NCI-H446 treated with DMSO at 0.1 percent for 48 hours (cell line): ENCODE results near the gene TSPAN9.

Source experiments
- DNase-seq: peaks from one replicate; lab custom pipeline; 2025; lab: John Stamatoyannopoulos, UW

Gene TSPAN9

DNA sequence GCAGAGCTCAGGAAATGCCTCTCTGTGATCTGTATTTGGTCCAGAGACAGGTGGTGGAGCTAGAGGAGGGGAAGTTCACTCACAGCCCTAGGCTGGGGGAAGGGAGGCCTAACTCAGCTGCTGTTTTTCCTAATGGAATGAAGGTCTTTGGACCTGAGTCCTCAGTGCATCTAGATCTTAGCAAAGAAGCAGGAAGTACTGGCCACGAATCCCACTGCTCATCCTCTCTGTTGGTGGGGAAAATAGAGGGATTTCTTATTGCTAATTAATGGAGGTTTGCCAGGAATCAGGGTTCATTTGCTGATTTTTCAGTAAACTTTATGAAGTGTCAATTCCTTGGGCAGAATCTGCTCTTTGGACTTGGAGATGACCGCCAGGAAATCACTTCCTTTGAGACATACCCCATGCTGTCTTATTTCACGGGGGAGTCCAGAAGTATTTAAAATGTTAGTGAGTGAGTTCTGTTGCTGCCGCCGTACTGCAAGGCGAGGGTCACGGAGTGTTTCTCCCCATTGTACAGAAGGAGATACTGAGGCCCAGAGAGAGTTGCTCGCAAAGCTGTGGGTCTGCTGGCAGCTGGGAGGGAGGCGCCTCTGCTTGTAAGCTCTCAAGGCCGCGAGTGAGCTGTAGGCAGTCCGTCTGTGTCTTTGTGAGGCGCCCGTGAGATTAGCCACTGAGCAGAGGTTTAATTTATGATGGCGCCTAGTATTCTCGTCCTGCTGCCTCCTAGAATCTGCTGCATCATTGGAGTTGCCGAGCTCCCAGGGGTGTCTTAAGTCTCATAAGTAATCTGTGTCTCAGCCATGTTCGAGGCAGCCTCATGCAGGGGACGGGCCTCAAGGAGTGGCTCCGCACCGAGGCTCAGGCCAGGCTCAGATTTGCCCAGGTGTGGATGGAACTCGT lies 88.2 kb downstream of the TSPAN9 start:
- no peak for DNase-seq

DNA sequence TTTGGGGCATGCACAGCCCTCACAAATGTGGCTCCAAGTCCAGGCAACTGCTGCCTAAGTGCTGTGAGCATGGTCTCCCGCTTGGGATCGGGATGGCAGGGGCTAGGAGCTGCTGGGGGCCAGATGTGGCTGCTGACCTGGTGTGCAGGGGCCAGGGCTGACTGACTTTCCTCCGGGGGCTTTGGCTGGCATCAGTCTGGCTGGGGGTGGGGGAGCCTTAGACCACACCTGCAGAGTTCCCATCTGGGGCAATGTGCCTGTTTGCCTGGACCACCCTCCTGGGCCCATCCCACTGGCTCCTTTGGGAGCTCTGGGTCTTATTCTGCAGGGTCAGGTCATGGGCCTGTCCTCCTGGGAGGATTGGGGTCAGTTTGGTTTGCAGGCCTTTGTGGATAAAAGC lies 90.5 kb downstream of the TSPAN9 start:
- DNase-seq: no peak

DNA sequence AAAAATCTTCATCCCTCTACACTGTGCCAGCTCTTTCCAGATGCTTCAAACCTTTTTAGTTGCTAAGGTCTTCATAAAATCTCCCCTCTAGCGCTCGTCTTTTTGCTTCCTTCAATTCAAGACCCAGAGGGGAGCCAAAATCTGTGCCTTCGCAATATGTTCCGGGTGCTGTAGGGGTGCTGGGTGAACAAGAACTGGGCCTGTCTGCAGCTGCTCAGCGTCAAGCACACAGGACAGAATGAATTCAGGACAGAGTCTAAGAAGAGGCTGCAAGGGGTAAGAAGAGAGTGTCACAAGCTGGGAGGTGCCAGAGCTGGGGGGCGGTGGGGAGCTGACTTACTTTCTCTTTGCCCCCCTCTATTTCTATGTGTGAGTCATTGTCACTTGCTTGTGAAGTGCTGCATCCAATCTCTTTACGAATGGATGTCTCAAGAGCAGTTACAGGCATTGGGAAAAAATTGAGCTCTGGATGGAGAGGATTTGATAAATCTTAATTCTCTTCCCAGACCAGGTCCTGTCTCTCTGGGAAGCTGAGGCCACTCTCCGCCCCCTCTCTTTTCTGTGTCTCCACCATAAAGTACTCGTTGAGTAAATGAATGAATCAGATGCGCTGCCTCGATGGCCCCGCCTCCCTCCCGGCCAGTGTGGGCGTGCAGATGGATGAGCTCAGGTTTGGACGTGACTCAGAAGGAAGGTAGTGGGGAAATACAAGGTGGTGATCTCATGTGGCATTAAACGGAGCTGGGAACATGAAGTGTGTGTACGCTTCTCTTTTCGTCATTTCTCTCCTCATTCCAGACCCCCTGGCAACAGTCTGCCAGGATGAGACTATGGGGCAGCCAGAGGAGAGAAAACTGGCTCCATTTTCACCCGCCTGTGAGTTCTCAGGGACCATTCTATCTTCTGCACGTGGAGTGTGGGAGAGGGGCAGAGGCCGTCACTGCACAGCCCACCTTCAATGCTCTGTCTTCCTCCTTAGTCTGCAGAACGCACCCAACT lies 91.3 kb downstream of the TSPAN9 start:
- DNase-seq: no peak

DNA sequence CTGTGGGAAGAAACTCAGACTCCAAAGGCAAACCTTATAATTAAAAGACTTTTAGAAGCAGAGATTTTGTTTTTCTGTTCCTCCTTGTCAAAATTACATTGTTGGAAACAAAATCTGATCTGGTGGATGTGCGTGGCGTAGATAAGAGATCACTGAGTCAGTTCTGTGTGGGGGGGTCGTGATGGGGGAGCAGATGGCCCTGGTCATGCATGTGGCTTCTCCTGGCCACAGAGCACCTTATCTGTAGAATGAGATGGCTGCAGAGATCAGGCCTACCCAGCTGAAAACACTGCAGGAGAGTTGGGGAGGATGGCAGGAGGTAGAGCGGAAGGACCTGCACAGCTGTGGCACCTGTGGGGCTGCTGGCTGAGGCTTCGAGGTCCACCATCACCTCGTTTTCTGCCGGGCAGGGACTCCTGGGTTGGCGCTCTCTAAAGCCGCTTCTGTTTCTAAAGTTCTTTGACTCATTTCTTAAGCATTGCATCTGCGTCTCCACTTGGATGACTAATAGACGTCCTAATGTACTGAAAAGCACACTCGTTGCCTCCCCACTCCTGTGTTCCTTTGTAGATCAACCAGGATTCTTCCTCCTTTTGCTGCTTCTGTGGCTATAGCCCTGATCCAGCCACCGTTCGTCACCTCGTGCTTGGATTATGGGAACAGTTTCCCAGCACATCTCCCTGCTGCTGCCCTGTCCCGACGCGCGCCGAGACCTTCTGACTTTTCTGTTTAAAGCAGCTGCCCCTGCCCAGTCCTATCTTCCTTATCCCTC lies 93.4 kb downstream of the TSPAN9 start:
- DNase-seq: no peak

DNA sequence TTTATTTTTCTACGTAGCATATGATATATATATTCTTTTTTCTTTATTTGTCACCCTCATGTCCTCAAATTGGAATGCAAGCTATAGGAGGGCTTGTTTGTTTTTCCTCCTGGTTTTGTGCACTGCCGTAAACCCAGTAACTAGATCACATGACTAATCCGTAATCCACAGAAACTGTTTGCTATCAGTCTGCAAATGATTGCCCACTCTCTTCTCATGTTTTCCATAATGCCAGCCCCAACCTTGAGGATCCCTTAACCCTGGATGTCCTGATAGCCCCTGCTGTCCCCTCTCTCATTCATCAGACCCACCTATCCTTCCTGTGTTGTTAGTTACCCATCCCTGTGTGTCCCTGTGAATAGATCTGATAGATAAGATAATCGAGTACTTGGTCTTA lies 94.0 kb downstream of the TSPAN9 start:
- no peak for DNase-seq

DNA sequence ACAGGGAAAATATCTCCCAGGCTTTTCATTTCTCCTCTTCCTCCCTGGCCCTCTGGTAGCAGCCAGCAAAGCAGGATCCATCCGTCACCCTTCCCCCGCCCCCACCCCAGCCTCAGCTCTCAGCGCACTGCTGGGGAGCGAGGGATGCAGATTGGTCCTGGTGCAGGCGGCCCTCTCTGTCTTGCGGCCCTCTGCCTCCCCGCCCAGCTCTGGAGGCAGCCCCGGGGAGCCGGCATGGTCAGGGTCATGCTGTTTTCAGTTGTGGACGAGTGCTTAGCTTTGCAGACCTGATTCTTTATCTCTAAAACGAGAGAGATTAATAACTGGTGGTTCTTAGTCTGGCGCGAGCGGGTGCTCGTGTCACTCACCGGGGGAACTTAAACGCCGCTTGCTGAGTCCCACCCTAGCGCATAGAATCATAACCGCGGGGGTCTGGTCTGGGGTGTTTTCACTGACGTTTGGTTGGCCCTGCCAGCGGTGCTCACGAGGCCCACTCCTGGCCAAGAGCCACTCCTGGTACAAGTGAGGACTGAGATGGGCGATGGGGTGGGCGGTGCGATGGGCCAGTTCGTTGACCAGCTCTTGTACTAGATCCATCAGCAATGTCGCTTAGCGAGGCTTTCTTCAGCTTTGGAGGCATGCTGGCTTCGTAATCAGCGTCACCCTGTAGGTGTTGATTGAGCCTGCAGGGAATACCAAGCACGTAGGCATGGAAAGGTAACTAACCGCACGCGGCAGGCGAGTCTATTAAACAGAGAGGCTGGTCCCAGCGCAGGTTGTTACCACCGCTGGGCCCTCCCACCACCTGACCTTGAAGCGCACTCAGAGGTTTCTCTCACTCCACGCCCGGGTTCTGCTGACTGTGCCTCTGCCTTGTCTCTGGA lies 95.2 kb downstream of the TSPAN9 start:
- no peak for DNase-seq

DNA sequence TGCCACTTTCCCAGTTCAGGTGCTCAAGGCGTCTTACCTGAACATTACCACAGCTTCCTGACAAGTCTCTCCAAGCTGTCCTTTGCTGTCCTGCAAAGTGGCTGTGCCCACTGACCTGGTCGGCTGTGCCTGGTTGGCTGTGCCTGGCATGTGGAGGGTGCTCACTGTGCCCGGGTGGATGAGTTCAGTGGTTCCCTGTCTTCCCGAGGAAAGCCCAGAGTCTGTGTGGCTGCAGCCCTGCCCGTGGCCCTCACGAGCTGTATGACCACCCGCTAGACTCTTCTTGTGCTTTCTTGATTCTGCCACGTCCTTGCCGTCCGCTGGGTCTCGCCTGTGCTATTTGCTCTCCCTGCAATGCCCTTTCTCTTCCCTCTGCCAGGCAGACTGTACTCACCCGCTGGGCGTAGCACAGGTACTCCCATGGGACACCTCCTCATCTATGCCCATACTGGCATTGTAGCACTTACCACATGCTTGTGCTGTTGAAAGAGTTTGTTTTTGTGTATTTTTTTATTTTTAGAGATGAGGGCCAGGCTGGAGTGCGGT lies 95.9 kb downstream of the TSPAN9 start:
- DNase-seq: no peak

DNA sequence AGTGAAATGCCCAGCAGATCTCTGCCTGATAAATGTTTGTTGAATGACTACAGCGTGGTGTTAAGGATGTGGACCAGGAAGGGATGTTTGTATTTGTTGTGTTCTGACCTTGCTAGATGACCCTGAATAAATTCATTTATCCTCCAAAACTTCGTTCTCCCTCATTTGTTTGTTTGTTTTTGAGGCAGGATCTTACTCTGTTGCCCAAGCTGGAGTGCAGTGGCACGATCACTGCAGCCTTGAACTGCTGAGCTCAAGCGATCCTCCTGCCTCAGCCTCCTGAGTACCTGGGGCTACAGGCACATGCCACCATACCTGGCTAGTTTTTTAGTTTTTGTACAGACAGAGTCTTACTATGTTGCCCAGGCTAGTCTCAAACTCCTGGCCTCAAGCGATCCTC lies 96.7 kb downstream of the TSPAN9 start:
- DNase-seq: no peak

DNA sequence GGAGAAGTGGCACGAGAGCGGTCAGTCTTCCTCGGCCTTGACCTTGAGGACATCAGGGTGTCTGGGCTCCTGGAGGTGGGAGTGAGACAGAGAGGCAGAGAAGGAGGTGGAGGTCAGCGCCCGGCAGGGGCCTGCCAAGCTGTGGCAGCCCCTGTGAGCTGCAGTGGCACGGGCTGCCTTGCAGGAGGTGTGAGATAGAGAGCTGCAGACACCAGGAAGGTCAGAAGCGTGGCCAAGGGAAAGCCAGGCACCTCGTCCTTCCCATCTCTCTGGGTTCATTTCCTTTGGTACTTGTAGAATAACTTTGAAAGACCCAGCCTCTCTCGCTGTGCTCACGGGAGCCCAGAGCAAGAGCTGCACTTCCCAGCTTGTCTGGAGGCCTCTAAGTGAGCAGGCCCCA lies 98.1 kb downstream of the TSPAN9 start:
- no peak for DNase-seq

DNA sequence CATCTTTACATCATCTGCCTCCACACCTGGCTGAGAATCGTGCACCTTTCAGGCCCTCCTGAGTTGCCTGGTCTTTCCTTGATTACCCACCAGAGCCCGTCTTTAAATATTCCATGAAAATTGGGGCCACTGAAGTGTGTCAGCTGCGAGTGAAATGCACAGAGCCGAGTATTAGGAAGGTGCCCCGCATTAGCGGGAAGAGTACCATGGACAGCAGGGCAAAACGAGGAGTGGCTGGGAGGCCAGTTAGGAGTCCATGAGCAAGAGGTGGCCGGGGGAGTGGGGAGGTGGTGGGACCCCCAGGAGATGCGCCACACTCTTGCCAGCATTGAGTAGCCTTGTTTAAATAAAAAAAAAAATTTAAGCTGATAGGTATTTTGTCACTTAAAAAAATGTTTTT lies 99.6 kb downstream of the TSPAN9 start:
- DNase-seq: no peak

DNA sequence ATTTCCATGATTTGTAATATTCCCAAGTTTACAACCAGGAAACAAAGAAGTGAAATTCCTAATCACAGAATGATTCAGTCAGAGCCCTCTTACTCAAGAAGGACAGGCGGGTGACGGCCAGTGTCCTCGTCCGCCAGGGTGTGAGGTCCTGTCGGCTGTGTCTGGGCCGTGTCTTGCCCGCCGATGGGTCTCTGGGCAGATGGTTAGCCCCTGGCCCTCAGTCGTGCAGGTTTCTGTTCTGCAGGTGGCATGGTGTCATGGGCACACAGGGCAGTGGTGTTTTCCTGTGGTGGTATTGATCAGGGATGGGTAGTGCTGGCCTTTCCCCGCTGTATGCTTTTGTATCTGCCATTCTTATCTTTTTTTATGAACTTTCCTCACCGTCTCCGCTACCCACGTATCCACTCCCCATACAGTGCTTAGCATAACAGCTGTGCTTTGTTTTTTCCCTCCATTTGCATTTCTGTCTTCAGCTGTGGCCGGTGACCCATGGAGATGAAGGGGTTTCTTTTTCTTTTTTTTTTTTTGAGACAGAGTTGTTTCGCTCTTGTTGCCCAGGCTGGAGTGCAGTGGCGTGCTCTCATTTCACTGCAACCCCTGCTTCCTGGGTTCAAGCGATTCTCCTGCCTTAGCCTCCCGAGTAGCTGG lies 100.7 kb downstream of the TSPAN9 start:
- no peak for DNase-seq

DNA sequence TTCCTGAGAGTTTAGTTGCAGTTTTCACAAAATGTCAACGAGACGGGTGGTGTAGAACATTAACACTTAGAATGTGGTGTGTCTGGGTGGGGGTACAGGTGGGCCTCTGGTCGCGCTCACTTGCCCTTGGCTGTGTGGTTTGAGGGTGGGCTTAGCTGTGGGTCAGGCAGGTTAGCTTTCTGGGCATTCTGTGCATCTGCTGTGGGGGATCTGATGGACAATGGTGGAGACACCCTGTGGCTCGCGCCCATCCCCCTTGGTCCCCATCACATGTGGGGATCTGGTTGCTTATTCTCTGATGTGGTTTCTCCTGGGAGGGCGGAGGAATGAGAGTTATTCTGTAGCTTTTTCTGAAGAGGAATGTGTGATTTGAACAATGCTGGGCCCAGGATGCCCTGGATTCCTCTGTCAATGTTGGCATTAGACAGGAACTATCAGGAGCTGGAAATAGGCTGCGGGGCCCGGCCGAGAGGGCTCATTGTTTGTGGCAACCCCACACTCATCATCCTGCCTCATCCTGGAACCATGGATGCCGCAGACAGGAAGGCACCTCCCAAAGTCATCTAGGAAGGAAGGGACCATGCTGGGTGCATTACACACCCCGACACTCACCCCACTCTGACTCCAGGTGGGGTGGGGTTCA lies 101.6 kb downstream of the TSPAN9 start:
- DNase-seq: no peak

DNA sequence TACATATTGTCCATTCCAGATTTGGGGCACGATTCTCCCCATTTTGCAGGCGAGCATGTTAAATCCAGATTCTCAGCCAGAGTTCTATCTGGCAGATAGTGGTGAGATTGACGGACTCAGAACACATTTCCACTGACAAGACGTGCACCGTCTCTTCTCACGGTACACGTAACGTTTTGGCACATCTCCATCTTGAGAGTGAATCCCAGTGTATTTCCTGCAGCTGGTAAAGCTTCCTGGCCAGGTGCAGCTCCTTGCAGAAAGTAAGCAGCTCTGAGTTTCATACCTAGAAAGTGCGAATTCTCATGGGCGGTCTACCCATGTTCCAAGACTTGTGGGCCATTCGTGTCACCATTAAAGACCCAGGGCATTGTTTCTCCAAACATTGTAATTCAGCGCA lies 102.6 kb downstream of the TSPAN9 start:
- no peak for DNase-seq

DNA sequence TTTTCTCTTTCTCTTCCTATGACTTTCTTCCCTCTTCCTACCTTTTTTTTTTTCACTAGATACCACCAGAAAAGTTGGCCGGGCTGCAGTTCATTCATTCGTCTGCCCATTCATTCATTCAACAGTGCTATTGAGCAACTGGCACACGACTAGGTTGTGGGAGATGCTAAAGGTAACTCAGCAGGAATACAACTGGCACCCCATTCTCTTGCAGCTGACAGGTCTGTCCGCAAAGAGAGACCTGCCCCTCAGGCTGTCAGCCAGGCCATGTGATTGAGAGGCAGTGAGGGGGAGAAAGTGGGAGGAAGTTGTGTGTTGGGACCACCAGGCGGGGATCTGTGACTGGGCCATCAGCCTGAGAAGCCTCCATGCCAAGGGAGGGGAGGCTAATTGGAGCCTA lies 105.2 kb downstream of the TSPAN9 start:
- DNase-seq: no peak

DNA sequence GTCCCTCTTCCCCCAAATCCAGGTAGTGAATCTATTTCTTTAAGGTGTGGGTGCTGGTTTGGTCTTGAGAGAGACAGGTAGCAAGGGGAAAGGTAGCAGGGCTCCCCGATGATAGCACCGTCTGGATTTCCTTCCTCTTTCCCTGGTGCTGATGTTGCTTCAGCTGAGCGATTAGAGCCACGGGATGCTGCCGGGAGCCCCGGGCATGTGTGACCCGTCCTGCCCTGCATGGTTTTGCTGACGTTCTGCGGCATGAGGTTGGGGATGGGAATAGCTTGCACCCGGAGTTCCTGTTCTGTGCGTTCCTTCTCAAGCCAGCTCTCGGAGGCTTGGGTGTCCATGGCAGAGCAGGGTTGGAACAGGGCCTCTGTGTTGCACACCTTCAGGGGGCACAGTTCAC lies 107.3 kb downstream of the TSPAN9 start:
- no peak for DNase-seq

DNA sequence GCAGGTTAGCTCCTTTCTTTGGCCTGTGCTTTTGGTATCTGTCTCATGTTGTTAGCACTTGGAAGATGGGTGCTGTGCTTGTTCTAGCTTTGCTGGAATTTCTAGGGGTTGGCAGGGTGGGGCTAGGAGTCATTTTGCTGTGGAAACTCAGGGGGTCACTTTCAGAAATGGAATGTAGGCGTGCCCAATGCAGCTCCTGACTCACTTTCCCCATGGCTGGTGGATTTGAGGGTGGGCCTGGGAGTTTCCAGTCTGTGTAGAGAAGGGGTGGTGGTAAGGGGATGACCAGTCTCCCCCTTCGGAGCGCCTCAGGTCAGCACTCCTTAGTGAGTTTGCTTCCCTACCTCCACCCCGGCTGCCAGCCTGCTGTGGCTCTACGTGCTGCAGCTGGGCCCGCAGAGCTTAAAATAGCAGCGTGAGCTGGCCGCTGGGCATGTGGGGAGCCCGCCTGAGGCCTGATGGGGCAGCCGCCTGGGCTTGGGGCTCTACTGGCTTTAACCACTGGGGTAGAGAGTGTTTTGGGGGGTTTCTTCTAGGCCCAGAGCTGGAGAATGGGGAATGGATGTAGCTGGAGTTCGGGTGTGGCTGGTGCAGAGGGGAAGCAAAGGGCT lies 108.2 kb downstream of the TSPAN9 start:
- DNase-seq: no peak

DNA sequence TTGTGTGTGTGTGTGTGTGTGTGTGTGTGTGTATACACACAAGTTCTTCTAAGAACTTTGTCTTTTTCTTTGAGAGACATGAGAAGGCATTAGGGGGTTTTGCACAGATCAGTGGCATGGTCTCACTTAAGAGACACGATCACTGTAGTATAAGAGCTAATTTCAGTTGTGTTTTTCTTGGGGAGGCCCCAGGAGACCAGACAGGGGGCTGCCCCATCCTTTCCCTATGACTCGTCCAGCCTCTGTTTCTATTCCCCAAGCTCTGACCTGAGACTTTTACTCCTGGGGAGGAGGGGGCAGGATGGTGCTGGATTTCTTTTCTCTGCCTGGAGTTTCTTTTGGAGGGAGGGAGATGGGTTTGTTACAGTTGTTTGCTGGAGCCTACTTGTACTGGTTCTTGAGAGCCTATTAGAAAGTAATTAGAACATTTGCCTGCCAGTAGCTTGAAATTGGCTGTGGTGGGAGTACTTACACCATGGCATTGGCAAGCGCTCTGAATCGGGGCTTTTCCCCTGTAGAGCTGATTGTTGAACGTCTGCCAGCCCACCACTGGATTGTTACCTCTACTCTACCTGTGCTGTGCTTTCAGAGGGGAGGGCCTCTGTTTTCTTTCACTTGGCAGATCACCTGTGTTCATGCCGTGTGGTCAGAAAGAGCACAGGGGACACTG lies 109.5 kb downstream of the TSPAN9 start:
- DNase-seq: no peak

DNA sequence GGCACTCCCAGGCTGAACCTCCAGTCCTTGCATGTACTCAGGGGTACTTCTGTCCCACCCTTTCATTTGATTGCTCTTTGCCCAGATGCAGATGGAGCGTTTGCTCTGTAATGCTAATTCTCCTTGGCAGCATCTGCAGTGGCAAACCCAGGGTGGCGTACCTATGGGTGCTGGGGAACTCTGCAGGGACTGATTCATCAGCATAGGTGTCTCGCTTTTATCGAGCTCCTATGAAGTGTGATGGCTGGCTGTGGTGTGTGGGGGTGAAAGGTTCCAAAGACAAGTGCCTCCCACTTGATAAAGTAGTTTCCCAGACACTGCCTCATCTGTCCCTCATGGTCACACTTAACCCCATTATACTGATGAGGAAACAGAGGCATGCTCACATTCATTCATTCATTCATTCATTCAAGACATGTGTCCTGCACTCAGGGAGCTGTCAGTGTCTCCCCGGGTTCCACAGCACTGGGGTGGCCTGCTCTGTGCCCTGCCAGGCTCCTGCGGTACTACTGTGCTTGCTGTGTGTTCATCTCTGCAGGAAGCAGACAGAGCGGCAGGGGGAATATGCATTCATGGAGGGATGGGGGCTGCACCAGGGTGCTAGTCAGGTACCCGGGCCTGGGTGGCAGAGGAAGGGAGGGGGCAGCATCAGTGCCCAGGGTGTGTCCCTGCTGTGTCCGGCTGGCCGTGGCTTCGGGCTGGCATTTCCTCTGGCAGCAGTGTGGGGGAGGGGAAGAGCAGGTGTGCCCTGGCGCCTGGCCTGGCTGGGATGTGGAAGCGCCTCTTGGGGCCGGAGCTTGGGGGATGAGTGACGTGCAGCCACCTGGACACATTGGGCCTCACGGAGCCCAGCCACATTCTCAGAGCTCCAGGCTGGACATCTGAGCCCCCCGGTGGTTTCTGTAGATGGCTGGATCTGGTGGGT lies 110.9 kb downstream of the TSPAN9 start:
- DNase-seq: no peak
